Left renal cortex interstitium (tissue), 4 donors: ENCODE results near the gene G2E3. TPM values are rescaled to one million over a fixed set of nuclear protein-coding genes. Genes with fewer than 3 reads are reported as not detected.
"Not testable (repeated sequence)": the region's sequence is repeated elsewhere in the genome, so short reads cannot be mapped to it uniquely, and the experiment has no call there.

Experiments used
- DNase-seq, 4 donors: peaks; one replicate each; pipeline ENCODE4 v3.0.0-alpha.2; 2013; ENCODE audit warnings: low read depth in 4 of 4, low spot score in 2 of 4, missing footprints in 1 of 4
- polyA plus RNA-seq, 4 donors: library from polyadenylated mRNA; unstranded; fragments of 120-200 nt; gene quantifications; one replicate each; pipeline ENCODE4 v1.2.1, GENCODE V29; 2013; ENCODE audit not compliant: insufficient read length in 4 of 4

Gene G2E3
- polyA plus RNA-seq, 4 donors, result 25.9 to 32.9 (median 27.8) TPM

DNA sequence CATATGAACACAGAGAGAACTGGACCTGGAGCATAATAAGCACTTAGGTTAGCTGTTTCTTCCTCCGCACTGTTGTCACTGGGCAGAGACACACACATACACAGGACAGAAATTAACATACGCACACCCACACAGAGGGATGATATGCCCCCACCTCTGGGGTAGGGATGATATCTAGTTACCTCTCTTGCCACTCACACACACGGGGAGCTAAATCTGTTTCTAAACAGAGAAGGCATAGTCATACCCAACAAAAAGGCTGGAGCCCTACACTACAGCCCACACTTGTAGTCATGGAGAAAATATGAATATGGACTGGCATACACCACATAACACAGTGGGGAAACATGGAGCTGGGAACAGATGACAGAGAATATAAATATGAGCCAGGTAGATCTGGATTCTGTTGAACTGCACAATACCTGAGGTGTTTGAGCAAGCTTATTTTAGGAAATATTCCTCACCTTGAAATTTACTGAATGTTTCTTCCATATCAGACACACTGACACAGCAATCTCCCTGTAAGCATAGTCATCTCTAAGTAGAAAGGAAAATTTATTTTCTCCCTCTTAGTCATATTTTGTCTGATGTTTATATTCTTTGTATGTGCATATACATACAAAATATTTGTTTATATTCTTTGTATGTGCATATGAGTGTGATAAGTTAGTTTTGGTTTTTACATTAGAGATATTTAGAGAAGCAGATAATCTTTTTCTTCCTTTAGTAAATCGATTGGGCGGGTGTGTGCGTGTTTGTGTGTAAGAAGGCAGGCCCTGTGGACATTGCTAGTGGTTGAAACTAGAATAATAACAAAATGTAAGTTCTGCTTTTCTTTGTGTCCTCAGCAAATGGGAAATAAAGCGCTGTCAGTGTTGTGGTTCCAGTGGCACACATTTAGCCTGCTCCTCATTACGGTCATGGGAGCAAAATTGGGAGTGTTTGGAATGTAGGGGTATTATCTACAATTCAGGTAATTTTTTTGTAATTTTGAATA lies 42.3 kb downstream of the G2E3 start:
- no peak for DNase-seq

DNA sequence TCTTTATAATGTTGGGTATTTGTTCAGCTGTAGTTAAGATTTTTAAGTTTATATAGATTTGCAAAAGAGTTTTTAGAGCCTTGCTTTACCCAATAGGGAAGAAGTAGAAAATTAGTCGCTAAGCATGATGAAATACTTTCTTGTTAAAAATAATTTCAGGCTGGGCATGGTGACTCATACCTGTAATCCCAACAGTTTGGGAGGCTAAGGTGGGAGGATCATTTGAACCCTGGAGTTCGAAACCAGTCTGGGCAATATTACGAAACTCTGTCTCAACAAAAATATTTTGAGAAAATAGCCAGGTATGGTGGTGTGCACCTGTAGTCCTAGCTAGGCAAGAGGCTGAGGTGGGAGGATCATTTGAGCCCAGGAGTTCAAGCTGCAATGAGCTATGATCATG lies 44.4 kb downstream of the G2E3 start:
- no peak for DNase-seq

DNA sequence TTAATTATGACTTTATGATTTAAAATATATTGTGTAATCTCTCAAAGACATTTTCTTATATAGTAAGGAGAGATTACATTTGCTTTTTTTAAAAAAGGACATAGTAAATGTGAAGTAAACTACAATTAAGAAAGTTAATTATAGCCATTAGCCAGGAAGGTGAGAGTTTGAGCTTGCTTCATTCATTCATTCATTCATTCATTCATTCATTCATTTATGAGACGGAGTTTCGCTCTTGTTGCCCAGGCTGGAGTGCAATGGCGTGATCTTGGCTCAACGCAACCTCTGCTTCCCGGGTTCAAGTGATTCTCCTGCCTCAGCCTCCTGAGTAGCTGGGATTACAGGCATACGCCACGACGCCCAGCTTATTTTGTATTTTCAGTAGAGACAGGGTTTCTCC lies 45.7 kb downstream of the G2E3 start:
- DNase-seq, result not testable (repeated sequence)

GRCh38 chr14:30607156-30607780 lies 48.3 kb downstream of the G2E3 start:
- no peak for DNase-seq

DNA sequence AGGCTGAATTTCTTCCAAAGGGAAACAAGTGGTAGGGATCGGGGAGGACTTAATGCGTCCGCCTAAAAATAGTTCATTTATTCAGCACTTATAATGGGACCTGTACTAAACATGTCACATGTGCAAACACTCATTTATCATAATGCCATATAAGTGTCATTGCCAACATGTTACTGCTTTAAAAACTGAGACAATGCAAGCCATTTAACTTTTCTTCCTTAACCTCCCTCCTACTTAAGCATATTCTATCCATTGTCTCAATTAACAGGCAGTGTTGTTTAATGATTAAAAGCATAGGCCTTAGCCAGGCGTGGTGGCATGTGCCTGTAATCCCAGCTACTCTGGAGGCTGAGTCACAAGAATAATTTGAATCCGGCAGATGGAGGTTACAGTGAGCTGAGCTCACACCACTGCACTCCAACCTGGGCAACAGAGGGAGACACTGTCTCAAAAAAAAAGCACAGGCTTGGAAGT lies 49.6 kb downstream of the G2E3 start:
- no peak for DNase-seq

DNA sequence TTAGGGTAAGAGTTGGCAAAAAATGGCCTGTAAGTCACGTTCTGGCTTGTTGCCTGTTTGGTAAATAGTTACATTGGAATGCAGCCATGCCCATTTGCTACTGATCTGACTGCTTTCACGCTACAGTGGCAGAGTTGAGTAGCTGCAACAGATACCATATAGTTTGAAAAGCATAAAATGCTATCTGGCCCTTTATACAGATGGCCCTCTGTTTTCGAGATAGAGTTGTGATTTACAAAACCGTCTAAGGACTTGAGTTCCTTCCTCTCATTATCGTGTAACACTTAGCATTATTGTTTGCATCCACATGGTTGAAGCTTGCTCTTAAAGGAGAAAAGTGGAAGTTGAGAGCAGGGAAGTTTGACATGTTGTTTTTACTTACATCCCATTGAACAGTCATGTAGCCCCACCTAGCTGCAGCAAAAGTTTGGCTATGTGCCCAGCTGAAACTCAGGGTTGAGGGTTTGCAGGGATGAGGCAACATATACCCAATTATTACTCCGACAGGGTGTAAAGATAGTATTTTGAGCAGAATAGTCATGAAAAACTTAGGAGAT lies 51.9 kb downstream of the G2E3 start:
- DNase-seq, result no peak

- no peak for DNase-seq
These were observed 55.2 kb downstream of the G2E3 start for GRCh38 chr14:30614155-30614554.

GRCh38 chr14:30620178-30620577 lies 61.2 kb downstream of the G2E3 start:
- DNase-seq, result no peak

DNA sequence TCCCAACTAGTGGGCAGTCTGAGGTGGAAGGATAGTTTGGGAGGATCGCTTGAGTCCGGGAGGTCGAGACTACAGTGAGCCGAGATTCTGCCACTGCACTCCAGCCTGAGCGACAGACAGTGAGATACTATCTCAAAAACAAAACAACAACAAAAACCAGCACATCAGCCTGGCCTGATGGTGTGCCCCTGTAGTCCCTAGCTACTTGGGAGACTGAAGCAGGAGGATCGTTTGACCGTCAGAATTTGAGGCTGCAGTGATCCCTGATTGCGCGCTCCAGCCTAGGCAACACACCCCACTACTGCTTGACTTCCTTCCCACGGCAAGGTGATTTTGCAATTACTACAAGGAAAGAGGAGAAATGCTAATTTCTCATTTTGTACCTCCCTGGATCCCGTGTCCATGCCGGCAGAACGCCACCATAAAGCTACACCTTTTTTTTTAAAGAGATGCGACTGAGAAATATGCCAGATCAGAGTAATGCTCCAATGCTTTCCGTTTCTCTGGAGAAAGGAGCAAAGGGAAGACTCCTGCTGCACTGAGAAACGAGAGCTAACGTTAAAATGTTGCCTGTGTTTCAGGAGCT lies 62.5 kb downstream of the G2E3 start:
- peak in 1 of 4 donors; percentile 19 for DNase-seq

GRCh38 chr14:30621940-30622830 lies 63.2 kb downstream of the G2E3 start, which contains the start of gene SCFD1:
TSS of gene SCFD1 (plus strand) at chr14:30622319. CDS start at chr14:30622339, 20 bp downstream.
- DNase-seq, result peak; percentile 83 to 90 (median 88)

DNA sequence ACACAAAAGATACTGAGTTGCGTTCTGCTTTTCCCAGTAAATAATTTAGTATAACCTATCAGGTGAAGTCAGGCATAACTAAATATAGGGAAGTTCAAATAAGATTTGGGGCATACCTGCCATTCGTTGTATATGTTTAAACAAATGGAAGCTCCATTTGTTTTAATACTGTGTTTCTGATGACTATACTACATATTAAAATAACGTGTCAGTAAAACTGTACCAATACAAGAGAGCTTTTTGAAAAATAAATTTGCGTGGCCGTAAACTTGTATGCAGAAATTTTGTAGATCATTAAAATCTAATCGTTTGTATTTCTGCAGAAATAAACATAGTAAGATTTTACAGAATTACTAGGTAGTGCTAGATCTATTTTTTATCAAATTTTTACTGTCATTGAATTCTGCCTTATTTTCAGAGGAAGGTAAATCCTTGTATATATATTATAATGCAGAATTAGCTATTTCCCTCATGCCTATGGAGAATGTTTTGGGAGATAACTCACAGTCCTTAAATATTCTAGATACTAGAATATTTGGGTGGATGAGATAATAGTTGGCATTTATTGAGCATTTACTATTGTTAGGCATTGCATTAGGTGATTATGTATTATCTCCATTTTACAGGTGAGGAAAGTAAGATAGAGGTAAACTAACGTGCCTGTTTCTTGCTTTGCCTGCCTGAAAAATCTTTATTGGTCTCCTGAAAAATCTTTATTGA lies 64.6 kb downstream of the G2E3 start:
- DNase-seq, result no peak

DNA sequence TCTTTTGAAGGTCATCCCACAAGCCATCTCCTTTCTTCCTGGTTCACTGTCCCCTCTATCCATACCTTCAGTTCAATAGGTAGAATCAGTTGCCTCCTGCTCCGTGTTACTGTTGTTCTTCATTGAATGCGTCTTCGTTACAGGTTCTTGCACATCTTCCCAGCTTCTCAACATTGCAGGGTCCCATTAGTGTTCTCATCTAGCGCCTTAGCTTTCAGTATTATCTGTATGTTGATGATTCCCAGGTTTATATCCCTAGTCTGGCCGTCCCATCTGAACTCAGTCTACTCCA lies 65.1 kb downstream of the G2E3 start:
- DNase-seq, result no peak

DNA sequence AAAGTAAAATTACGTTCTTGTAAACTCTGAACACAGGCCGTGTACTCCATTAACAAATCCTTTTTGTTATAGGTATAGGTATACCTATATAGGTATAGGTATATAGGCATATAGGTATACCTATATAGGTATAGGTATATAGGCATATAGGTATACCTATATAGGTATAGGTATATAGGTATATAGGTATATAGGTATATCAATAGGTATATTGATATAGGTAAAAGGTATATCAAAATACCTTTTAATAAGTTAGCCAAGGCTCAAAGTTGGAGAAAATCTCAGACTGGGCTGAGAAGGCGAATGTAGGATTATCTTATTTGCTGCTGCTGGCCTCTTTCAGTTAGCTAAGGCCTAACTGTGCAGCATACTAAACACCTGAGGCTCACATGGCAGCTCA lies 66.6 kb downstream of the G2E3 start:
- DNase-seq, result no peak

GRCh38 chr14:30629432-30629831 lies 70.5 kb downstream of the G2E3 start:
- DNase-seq, result not testable (repeated sequence)

DNA sequence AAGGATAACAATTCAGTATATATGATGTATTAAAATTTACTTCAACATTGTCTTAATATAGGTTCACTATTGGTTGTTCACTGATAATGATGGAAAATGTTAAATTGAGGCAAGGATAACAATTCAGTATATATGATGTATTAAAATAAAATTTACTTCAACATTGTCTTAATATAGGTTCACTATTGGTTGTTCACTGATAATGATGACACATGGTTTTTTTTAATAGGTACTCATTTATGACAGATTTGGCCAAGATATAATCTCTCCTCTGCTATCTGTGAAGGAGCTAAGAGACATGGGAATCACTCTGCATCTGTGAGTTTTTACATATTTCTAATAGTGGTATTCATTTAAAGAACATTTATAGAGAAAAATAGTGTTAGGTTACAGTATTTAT lies 71.3 kb downstream of the G2E3 start:
- DNase-seq, result no peak

DNA sequence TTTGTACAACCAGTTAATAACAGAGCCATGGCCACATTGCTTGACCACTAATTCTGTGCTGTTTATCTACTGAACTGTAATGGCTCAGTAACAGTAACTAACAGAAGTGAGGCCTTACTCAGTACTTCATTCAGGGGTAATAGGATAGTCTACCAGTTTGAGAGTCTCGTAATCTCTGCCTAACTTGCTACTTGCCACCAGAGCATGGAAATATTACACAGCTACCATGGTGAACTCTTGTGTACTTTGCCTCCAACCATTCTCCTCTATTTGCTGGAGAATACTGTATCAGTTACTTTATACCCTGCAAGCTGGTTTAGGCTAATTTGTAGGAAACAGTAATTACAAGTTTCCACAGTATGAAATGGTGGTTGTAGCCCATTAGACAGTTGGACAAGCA lies 73.8 kb downstream of the G2E3 start:
- no peak for DNase-seq

DNA sequence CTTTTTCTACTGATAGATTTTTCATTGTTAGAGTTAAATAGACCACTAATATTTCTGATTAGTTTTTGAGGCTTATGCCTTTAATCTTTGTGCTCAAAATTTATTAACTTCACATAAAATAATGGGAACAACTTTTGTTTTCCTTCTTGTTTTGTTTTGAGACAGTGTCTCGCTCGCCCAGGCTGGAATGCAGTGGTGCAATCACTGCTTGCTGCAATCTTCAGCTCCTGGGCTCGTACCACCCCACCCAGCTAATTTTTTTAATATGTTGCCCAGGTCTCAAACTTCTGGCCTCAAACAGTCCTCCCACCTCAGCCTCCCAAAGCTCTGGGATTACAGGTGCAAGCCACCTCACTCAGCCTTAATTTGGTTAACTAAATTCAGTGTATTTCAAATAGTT lies 80.0 kb downstream of the G2E3 start:
- DNase-seq, result no peak

- no peak for DNase-seq
These were observed 82.2 kb downstream of the G2E3 start for GRCh38 chr14:30641207-30641606.

- DNase-seq, result not testable (repeated sequence)
These were observed 85.5 kb downstream of the G2E3 start for GRCh38 chr14:30644462-30644861.
